Naive thymus-derived CD8-positive, alpha-beta T cell (primary cell): ENCODE data around the gene KIF4A. TPM values are rescaled to one million over a fixed set of nuclear protein-coding genes. Genes with fewer than 3 reads are reported as not detected.
"Not testable (repeated sequence)": the region's sequence is repeated elsewhere in the genome, so short reads cannot be mapped to it uniquely, and the experiment has no call there.

ENCODE experiments used
- ATAC-seq, 2 donors: fragments of 150-1000 bp; cut with Tn5 transposase in 1 of 2; sonication (Bioruptor Pico), chemical (Tn5 transposase) in 1 of 2; 1 replicate in 1 of 2; 2 replicates in 1 of 2; pipeline ENCODE4 v1.10.0; 2021; ENCODE audit warnings: mild to moderate bottlenecking in 2 of 2, moderate library complexity in 2 of 2
- POLR2A ChIA-PET: fragments of 350-600 bp; sonication (Branson Sonifier 250); formaldehyde crosslinking; loops from one replicate; lab custom pipeline; 2021; ENCODE audit warnings: antibody characterized with exemption; lab: Charles Lee
- DNase-seq, 10 donors: peaks; one replicate each; pipeline versions ENCODE4 v3.0.0 to v3.0.0-alpha.2; 2020 to 2022
- H3K27ac Mint-ChIP-seq, 10 donors: one replicate each; pipeline ENCODE4 v1.8.0; 2020 to 2022; ENCODE audit warnings: mild to moderate bottlenecking in 10 of 10, mixed read lengths in 10 of 10, moderate library complexity in 4 of 10, inconsistent platforms in 1 of 10
- H3K27me3 Mint-ChIP-seq, 5 donors: one replicate each; pipeline ENCODE4 v1.8.0; 2021 to 2022; ENCODE audit warnings: mixed read lengths in 5 of 5
- H3K36me3 Mint-ChIP-seq, 3 donors: one replicate each; pipeline ENCODE4 v1.8.0; 2020 to 2022; ENCODE audit warnings: mixed read lengths in 3 of 3, mild to moderate bottlenecking in 2 of 3, inconsistent platforms in 1 of 3
- H3K4me1 Mint-ChIP-seq, 4 donors: one replicate each; pipeline ENCODE4 v1.8.0; 2021 to 2022; ENCODE audit warnings: mixed read lengths in 4 of 4
- H3K4me3 Mint-ChIP-seq, 10 donors: one replicate each; pipeline ENCODE4 v1.8.0; 2020 to 2022; ENCODE audit warnings: mild to moderate bottlenecking in 10 of 10, mixed read lengths in 10 of 10, moderate library complexity in 6 of 10, inconsistent platforms in 1 of 10
- H3K9me3 Mint-ChIP-seq, 9 donors: one replicate each; pipeline ENCODE4 v1.8.0; 2020 to 2022; ENCODE audit warnings: mixed read lengths in 9 of 9, mild to moderate bottlenecking in 3 of 9, inconsistent platforms in 1 of 9, moderate library complexity in 1 of 9
- polyA plus RNA-seq, 3 donors: library from polyadenylated mRNA; unstranded; fragments of 300-500 nt; fragmentation: Illumina TruSeq; gene quantifications; one replicate each; pipeline ENCODE4 v1.2.3, GENCODE V29; 2021
- total RNA-seq, 8 experiments: library from RNA in 2 of 8; stranded (reverse) in 2 of 8; gene quantifications; one replicate each; pipeline ENCODE4 v1.2.3 and lab custom pipeline; 2021 to 2026

Gene KIF4A
- total and polyA plus RNA-seq, 5 experiments from 2014 or later: 0.08 TPM; not detected in 3

GRCh38 chrX:70260104-70260503 is 29.8 kb upstream of the KIF4A start, which contains the start of gene P2RY4:
Gene P2RY4 (minus strand): TSS chrX:70260204. CDS start chrX:70259624, 580 bp downstream.
- POLR2A ChIA-PET: no interaction called here
- Mint-ChIP-seq H3K9me3 (no peaks in the 10 kb centered on the region), H3K4me3 (no peak within 1 kb of the TSS), H3K4me1 (no peaks in the 10 kb centered on the region), H3K36me3 (peaks cover 0 to 2% (median under 1%) of the 10 kb centered on the region in 3 donors), H3K27me3 (no peaks in the 10 kb centered on the region), H3K27ac (no peak within 1 kb of the TSS)
- DNase-seq: no peak
- ATAC-seq: no peak

GRCh38 chrX:70262952-70263567 is 26.8 kb upstream of the KIF4A start:
- peak in 1 of 2 donors; percentile 44 for ATAC-seq
- Mint-ChIP-seq H3K4me1 (no peaks in the 10 kb centered on the region), H3K9me3 (no peaks in the 10 kb centered on the region), H3K4me3 (no peak overlapping the region), H3K27ac (no peak overlapping the region), H3K36me3 (peaks cover 0 to 5% (median 0%) of the 10 kb centered on the region in 3 donors), H3K27me3 (no peaks in the 10 kb centered on the region)
- peak in 2 of 10 donors; percentile 0 to 7 for DNase-seq
- POLR2A ChIA-PET: no interaction called here

- POLR2A ChIA-PET: no interaction called here
- DNase-seq: no peak
- Mint-ChIP-seq H3K27ac (no peak overlapping the region), H3K36me3 (peaks cover 0 to 5% (median 0%) of the 10 kb centered on the region in 3 donors), H3K4me1 (no peaks in the 10 kb centered on the region), H3K9me3 (no peaks in the 10 kb centered on the region), H3K4me3 (no peak overlapping the region), H3K27me3 (no peaks in the 10 kb centered on the region)
- no peak for ATAC-seq
Observed at GRCh38 chrX:70264784-70265183, 25.1 kb upstream of the KIF4A start.

- DNase-seq (no peak), ATAC-seq (no peak)
- no peaks in the 10 kb centered on the region for H3K4me1 Mint-ChIP-seq
- POLR2A ChIA-PET: no interaction called here
- no peaks in the 10 kb centered on the region for H3K9me3 Mint-ChIP-seq
- H3K36me3 Mint-ChIP-seq: peaks cover 0 to 5% (median 0%) of the 10 kb centered on the region in 3 donors
- H3K4me3 Mint-ChIP-seq: no peak within 1 kb of the TSS
- H3K27ac Mint-ChIP-seq: no peak within 1 kb of the TSS
- no peaks in the 10 kb centered on the region for H3K27me3 Mint-ChIP-seq
Observed at GRCh38 chrX:70268034-70268433, 21.9 kb upstream of the KIF4A start, which contains the start of gene ARR3. Gene ARR3 (plus strand): TSS chrX:70268334. CDS start chrX:70269386, 1,052 bp downstream.

- H3K36me3 Mint-ChIP-seq, H3K27ac Mint-ChIP-seq, H3K9me3 Mint-ChIP-seq, H3K27me3 Mint-ChIP-seq, DNase-seq, H3K4me1 Mint-ChIP-seq, H3K4me3 Mint-ChIP-seq, POLR2A ChIA-PET, ATAC-seq: not testable (repeated sequence)
Observed at GRCh38 chrX:70274029-70274428, 15.9 kb upstream of the KIF4A start.

GRCh38 chrX:70279081-70279480 is 10.8 kb upstream of the KIF4A start:
- Mint-ChIP-seq H3K36me3 (peaks cover 0 to 16% (median 6%) of the 10 kb centered on the region in 3 donors), H3K4me1 (peaks cover 0 to 2% (median 0%) of the 10 kb centered on the region in 4 donors), H3K27ac (no peak overlapping the region), H3K9me3 (no peaks in the 10 kb centered on the region), H3K27me3 (no peaks in the 10 kb centered on the region), H3K4me3 (no peak overlapping the region)
- ATAC-seq (no peak), DNase-seq (no peak)
- POLR2A ChIA-PET: interaction anchor here (0.5 kb wide), 1 partner anchor 1128 kb away, joined by 7 read pairs; no protein-coding TSS in a partner anchor

GRCh38 chrX:70280573-70280972 is 9.3 kb upstream of the KIF4A start:
- POLR2A ChIA-PET: no interaction called here
- Mint-ChIP-seq H3K4me1 (peaks cover 0 to 2% (median 0%) of the 10 kb centered on the region in 4 donors), H3K27ac (no peak overlapping the region), H3K36me3 (peaks cover 0 to 20% (median 7%) of the 10 kb centered on the region in 3 donors), H3K4me3 (no peak overlapping the region), H3K27me3 (no peaks in the 10 kb centered on the region), H3K9me3 (no peaks in the 10 kb centered on the region)
- ATAC-seq: no peak
- DNase-seq: no peak

GRCh38 chrX:70281951-70282350 is 8.0 kb upstream of the KIF4A start, which contains the start of gene RAB41:
Gene RAB41 (plus strand): TSS chrX:70282172. CDS start chrX:70282218, 46 bp downstream.
- Mint-ChIP-seq H3K27ac (no peak within 1 kb of the TSS), H3K4me3 (no peak within 1 kb of the TSS), H3K4me1 (peaks cover 0 to 2% (median 0%) of the 10 kb centered on the region in 4 donors)

GRCh38 chrX:70289168-70289792 is 624 bp upstream of the KIF4A start:
- Mint-ChIP-seq H3K4me1 (peaks cover 0 to 17% (median 9%) of the 10 kb centered on the region in 4 donors), H3K27ac (peak overlapping the region; percentile 37 to 92 (median 83)), H3K4me3 (peak overlapping the region; percentile 81 to 90 (median 86)), H3K27me3 (no peaks in the 10 kb centered on the region), H3K36me3 (peaks cover 0 to 13% (median 1%) of the 10 kb centered on the region in 3 donors), H3K9me3 (no peaks in the 10 kb centered on the region)
- ATAC-seq (peak in 1 of 2 donors; percentile 23), DNase-seq (no peak)
- POLR2A ChIA-PET: interaction anchor here (1.2 kb wide), 1 partner anchor 156 kb away, joined by 9 read pairs; the partner anchor contains the start of gene IGBP1

More at GRCh38 chrX:70281951-70282350, 8.0 kb upstream of the KIF4A start, which contains the start of gene RAB41:
- H3K27me3 Mint-ChIP-seq: no peaks in the 10 kb centered on the region
- no peaks in the 10 kb centered on the region for H3K9me3 Mint-ChIP-seq
- peaks cover 0 to 28% (median 7%) of the 10 kb centered on the region in 3 donors for H3K36me3 Mint-ChIP-seq
- DNase-seq (no peak), ATAC-seq (no peak)
- POLR2A ChIA-PET: no interaction called here

- Mint-ChIP-seq H3K4me3 (no peak overlapping the region), H3K27ac (no peak overlapping the region), H3K27me3 (no peaks in the 10 kb centered on the region), H3K9me3 (no peaks in the 10 kb centered on the region), H3K4me1 (peaks cover 0 to 17% (median 9%) of the 10 kb centered on the region in 4 donors), H3K36me3 (peaks cover 0 to 2% (median 0%) of the 10 kb centered on the region in 3 donors)
- ATAC-seq (no peak), DNase-seq (no peak)
- POLR2A ChIA-PET: no interaction called here
Observed at GRCh38 chrX:70292788-70293187, 2.9 kb downstream of the KIF4A start.

- Mint-ChIP-seq H3K27ac (no peak overlapping the region), H3K4me1 (peaks cover 0 to 16% (median 9%) of the 10 kb centered on the region in 4 donors), H3K36me3 (no peaks in the 10 kb centered on the region), H3K27me3 (no peaks in the 10 kb centered on the region), H3K4me3 (no peak overlapping the region), H3K9me3 (no peaks in the 10 kb centered on the region)
- DNase-seq (no peak), ATAC-seq (no peak)
- POLR2A ChIA-PET: no interaction called here
Observed at GRCh38 chrX:70293621-70294020, 3.7 kb downstream of the KIF4A start.

- no peaks in the 10 kb centered on the region for H3K9me3 Mint-ChIP-seq
- H3K4me3 Mint-ChIP-seq: no peak overlapping the region
- H3K4me1 Mint-ChIP-seq: no peaks in the 10 kb centered on the region
- H3K36me3 Mint-ChIP-seq: no peaks in the 10 kb centered on the region
- POLR2A ChIA-PET: no interaction called here
- ATAC-seq (no peak), DNase-seq (no peak)
- H3K27ac Mint-ChIP-seq: no peak overlapping the region
- H3K27me3 Mint-ChIP-seq: peaks cover 0 to 3% (median 0%) of the 10 kb centered on the region in 5 donors
Observed at GRCh38 chrX:70301716-70302115, 11.8 kb downstream of the KIF4A start.

- POLR2A ChIA-PET: no interaction called here
- Mint-ChIP-seq H3K27me3 (peaks cover 0 to 3% (median 0%) of the 10 kb centered on the region in 5 donors), H3K27ac (no peak overlapping the region)
Observed at GRCh38 chrX:70313503-70313902, 23.6 kb downstream of the KIF4A start.

More at GRCh38 chrX:70313503-70313902, 23.6 kb downstream of the KIF4A start:
- ATAC-seq: no peak
- H3K9me3 Mint-ChIP-seq: no peaks in the 10 kb centered on the region
- no peaks in the 10 kb centered on the region for H3K4me1 Mint-ChIP-seq
- H3K4me3 Mint-ChIP-seq: no peak overlapping the region
- DNase-seq: no peak
- no peaks in the 10 kb centered on the region for H3K36me3 Mint-ChIP-seq
